ENCODE data around the gene LSG1. TPM values are rescaled to one million over a fixed set of nuclear protein-coding genes. Genes with fewer than 3 reads are reported as not detected.

The LSG1 gene
- total and polyA plus RNA-seq, 2 donors from 2014 or later: 14.8 to 33.3 TPM

GRCh38 chr3:194707147-194707540 is 35.2 kb upstream of the LSG1 start:
- TF ChIP-seq, protein P1, sequence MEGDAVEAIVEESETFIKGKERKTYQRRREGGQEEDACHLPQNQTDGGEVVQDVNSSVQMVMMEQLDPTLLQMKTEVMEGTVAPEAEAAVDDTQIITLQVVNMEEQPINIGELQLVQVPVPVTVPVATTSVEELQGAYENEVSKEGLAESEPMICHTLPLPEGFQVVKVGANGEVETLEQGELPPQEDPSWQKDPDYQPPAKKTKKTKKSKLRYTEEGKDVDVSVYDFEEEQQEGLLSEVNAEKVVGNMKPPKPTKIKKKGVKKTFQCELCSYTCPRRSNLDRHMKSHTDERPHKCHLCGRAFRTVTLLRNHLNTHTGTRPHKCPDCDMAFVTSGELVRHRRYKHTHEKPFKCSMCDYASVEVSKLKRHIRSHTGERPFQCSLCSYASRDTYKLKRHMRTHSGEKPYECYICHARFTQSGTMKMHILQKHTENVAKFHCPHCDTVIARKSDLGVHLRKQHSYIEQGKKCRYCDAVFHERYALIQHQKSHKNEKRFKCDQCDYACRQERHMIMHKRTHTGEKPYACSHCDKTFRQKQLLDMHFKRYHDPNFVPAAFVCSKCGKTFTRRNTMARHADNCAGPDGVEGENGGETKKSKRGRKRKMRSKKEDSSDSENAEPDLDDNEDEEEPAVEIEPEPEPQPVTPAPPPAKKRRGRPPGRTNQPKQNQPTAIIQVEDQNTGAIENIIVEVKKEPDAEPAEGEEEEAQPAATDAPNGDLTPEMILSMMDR (IDR thresholded peaks at IDR 0.05; ENCODE audit: borderline replicate concordance, extremely low read depth, insufficient read depth): no peak
- Histone ChIP-seq H3K9ac (ENCODE audit: low read length in 3 of 3) (no peak overlapping the region), H3K4me3 (ENCODE audit: low read length in 3 of 3) (no peak overlapping the region), H3K36me3 (ENCODE audit: control insufficient read depth in 2 of 3, insufficient read depth in 3 of 3, low read length in 3 of 3) (no peaks in the 10 kb centered on the region), H3K27me3 (ENCODE audit: control insufficient read depth, insufficient read depth, low read length) (no peaks in the 10 kb centered on the region), H3K9me3 (ENCODE audit: control insufficient read depth in 2 of 3, insufficient read depth in 1 of 3, low read length in 3 of 3) (no peaks in the 10 kb centered on the region), H3K27ac (ENCODE audit: low read depth in 2 of 2, low read length in 2 of 2) (no peak overlapping the region), H3K4me1 (ENCODE audit: control insufficient read depth in 2 of 3, insufficient read depth in 2 of 3, low read depth in 1 of 3, low read length in 3 of 3) (no peaks in the 10 kb centered on the region)
- DNase-seq (no peak), FAIRE-seq (no peak)
- intact Hi-C loops (cut with DNase I): no loop called here

GRCh38 chr3:194705761-194706160 is 33.8 kb upstream of the LSG1 start:
- intact Hi-C loops (cut with DNase I): no loop called here
- no peaks in the 10 kb centered on the region for H3K27me3 ChIP-seq (ENCODE audit: control insufficient read depth, insufficient read depth, low read length)
- H3K9ac ChIP-seq (ENCODE audit: low read length in 3 of 3): no peak overlapping the region
- no peak overlapping the region for H3K4me3 ChIP-seq (ENCODE audit: low read length in 3 of 3)
- no peak for DNase-seq
- no peaks in the 10 kb centered on the region for H3K4me1 ChIP-seq (ENCODE audit: control insufficient read depth in 2 of 3, insufficient read depth in 2 of 3, low read depth in 1 of 3, low read length in 3 of 3)
- no peak for FAIRE-seq
- no peak overlapping the region for H3K27ac ChIP-seq (ENCODE audit: low read depth in 2 of 2, low read length in 2 of 2)
- TF ChIP-seq, protein P1 (IDR thresholded peaks at IDR 0.05; ENCODE audit: borderline replicate concordance, extremely low read depth, insufficient read depth): no peak
- no peaks in the 10 kb centered on the region for H3K9me3 ChIP-seq (ENCODE audit: control insufficient read depth in 2 of 3, insufficient read depth in 1 of 3, low read length in 3 of 3)
- H3K36me3 ChIP-seq (ENCODE audit: control insufficient read depth in 2 of 3, insufficient read depth in 3 of 3, low read length in 3 of 3): no peaks in the 10 kb centered on the region

GRCh38 chr3:194705227-194705626 is 33.2 kb upstream of the LSG1 start:
- Histone ChIP-seq H3K4me1 (ENCODE audit: control insufficient read depth in 2 of 3, insufficient read depth in 2 of 3, low read depth in 1 of 3, low read length in 3 of 3) (no peaks in the 10 kb centered on the region), H3K9ac (ENCODE audit: low read length in 3 of 3) (no peak overlapping the region), H3K4me3 (ENCODE audit: low read length in 3 of 3) (no peak overlapping the region), H3K36me3 (ENCODE audit: control insufficient read depth in 2 of 3, insufficient read depth in 3 of 3, low read length in 3 of 3) (no peaks in the 10 kb centered on the region), H3K27me3 (ENCODE audit: control insufficient read depth, insufficient read depth, low read length) (no peaks in the 10 kb centered on the region), H3K27ac (ENCODE audit: low read depth in 2 of 2, low read length in 2 of 2) (no peak overlapping the region), H3K9me3 (ENCODE audit: control insufficient read depth in 2 of 3, insufficient read depth in 1 of 3, low read length in 3 of 3) (no peaks in the 10 kb centered on the region)
- TF ChIP-seq, protein P1 (IDR thresholded peaks at IDR 0.05; ENCODE audit: borderline replicate concordance, extremely low read depth, insufficient read depth): no peak
- FAIRE-seq (no peak), DNase-seq (no peak)
- intact Hi-C loops (cut with DNase I): no loop called here

- peaks cover 0 to 8% (median 0%) of the 10 kb centered on the region in 3 donors for H3K9me3 ChIP-seq (ENCODE audit: control insufficient read depth in 2 of 3, insufficient read depth in 1 of 3, low read length in 3 of 3)
- H3K27ac ChIP-seq (ENCODE audit: low read depth in 2 of 2, low read length in 2 of 2): no peak overlapping the region
- H3K36me3 ChIP-seq (ENCODE audit: control insufficient read depth in 2 of 3, insufficient read depth in 3 of 3, low read length in 3 of 3): no peaks in the 10 kb centered on the region
- no peaks in the 10 kb centered on the region for H3K4me1 ChIP-seq (ENCODE audit: control insufficient read depth in 2 of 3, insufficient read depth in 2 of 3, low read depth in 1 of 3, low read length in 3 of 3)
- H3K27me3 ChIP-seq (ENCODE audit: control insufficient read depth, insufficient read depth, low read length): no peaks in the 10 kb centered on the region
- no peak overlapping the region for H3K9ac ChIP-seq (ENCODE audit: low read length in 3 of 3)
- TF ChIP-seq, protein P1 (IDR thresholded peaks at IDR 0.05; ENCODE audit: borderline replicate concordance, extremely low read depth, insufficient read depth): no peak
- DNase-seq (no peak), FAIRE-seq (no peak)
- no peak overlapping the region for H3K4me3 ChIP-seq (ENCODE audit: low read length in 3 of 3)
- intact Hi-C loops (cut with DNase I): no loop called here
These were observed 30.6 kb upstream of the LSG1 start for GRCh38 chr3:194702545-194702944.

Measured in kidney (tissue), 14 donors.